ENCODE measurements around the gene HESX1.

GRCh38 chr3:57158325-57158724 is 41.5 kb downstream of the HESX1 start:
- TF ChIP-seq EZH2phosphoT487 (IDR thresholded peaks at IDR 0.05; ENCODE audit: borderline replicate concordance, low read length) (no peak), CTCF (conservative IDR thresholded peaks at IDR 0.05; ENCODE audit: low read depth, low read length) (no peak)
